ENCODE data around the gene POR.
"Not testable (repeated sequence)": the region's sequence is repeated elsewhere in the genome, so short reads cannot be mapped to it uniquely, and the experiment has no call there.

Gene POR

GRCh38 chr7:75888464-75889222 is 26.3 kb upstream of the POR start:
- no peak; the same call in 2 of the 3 replicates for ATAC-seq

DNA sequence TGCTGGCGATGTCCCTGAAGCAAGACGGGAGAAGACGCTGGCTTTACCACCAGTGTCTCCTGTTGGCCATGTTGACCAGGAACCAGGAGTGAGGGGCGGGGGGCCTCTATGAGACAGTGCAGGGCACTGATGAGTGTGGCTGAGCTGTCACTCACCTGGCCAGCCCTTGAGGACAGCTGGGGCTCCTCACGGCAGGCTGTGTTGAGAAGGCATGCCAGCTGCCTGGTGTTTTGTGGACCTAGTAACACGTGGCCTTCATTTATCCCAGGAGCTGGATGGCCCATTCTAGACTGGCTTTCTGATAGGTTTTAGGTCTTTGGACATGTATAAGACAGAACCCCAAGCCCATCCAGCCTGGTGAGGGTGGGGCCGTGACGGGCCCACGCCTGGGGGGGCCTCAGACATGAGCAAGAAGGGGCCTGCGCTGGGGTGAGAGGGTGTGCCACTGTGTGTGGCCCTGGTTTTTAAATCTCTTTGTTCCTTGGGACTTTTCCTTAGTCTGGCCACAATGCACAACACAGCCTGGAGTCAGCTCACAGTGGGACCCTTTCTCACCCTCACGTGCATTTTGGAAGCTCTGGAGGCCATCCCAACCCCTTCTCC is 25.6 kb upstream of the POR start:
- no peak; the same call in 2 of the 3 replicates for ATAC-seq
- TF ChIP-seq ZFP3 (CRISPR knock-in tag; IDR thresholded peaks at IDR 0.05) (no peak), ZFP30 (CRISPR knock-in tag; IDR thresholded peaks at IDR 0.05) (no peak), TOX (CRISPR knock-in tag; IDR thresholded peaks at IDR 0.05; ENCODE audit: borderline replicate concordance) (no peak), CSDC2 (CRISPR knock-in tag; IDR thresholded peaks at IDR 0.05) (no peak)
- TF ChIP-seq, protein P1, sequence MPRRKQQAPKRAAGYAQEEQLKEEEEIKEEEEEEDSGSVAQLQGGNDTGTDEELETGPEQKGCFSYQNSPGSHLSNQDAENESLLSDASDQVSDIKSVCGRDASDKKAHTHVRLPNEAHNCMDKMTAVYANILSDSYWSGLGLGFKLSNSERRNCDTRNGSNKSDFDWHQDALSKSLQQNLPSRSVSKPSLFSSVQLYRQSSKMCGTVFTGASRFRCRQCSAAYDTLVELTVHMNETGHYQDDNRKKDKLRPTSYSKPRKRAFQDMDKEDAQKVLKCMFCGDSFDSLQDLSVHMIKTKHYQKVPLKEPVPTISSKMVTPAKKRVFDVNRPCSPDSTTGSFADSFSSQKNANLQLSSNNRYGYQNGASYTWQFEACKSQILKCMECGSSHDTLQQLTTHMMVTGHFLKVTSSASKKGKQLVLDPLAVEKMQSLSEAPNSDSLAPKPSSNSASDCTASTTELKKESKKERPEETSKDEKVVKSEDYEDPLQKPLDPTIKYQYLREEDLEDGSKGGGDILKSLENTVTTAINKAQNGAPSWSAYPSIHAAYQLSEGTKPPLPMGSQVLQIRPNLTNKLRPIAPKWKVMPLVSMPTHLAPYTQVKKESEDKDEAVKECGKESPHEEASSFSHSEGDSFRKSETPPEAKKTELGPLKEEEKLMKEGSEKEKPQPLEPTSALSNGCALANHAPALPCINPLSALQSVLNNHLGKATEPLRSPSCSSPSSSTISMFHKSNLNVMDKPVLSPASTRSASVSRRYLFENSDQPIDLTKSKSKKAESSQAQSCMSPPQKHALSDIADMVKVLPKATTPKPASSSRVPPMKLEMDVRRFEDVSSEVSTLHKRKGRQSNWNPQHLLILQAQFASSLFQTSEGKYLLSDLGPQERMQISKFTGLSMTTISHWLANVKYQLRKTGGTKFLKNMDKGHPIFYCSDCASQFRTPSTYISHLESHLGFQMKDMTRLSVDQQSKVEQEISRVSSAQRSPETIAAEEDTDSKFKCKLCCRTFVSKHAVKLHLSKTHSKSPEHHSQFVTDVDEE (CRISPR knock-in tag; IDR thresholded peaks at IDR 0.05), result no peak

More at GRCh38 chr7:75888464-75889222, 26.3 kb upstream of the POR start:
- no peak for TF ChIP-seq TCF4 (CRISPR knock-in tag; IDR thresholded peaks at IDR 0.05; ENCODE audit: borderline replicate concordance)
- no peak for TF ChIP-seq ISL1 (CRISPR knock-in tag; IDR thresholded peaks at IDR 0.05)
- no peak for TF ChIP-seq CREB5 (CRISPR knock-in tag; IDR thresholded peaks at IDR 0.05; ENCODE audit: low read depth)

DNA sequence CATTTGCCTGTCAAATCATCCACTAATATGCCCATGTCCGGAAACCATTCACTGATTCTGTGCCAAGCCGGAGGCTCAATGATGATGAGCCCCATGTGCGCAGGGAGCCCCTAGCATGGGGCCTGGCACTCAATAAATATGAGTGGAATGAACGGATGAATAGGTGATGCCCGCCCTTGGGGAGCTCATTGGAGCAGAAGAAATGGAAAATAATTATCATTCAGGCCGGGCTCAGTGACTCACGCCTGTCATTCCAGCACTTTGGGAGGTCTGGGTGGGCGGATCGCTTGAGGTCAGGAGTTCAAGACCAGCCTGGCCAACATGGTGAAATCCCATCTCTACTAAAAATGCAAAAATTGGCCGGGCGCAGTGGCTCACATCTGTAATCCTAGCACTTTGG is 25.1 kb upstream of the POR start:
- ATAC-seq, result no peak
- TF ChIP-seq ESRRG (CRISPR knock-in tag; IDR thresholded peaks at IDR 0.05) (no peak), TOX (CRISPR knock-in tag; IDR thresholded peaks at IDR 0.05; ENCODE audit: borderline replicate concordance) (no peak), ZNF8 (CRISPR knock-in tag; IDR thresholded peaks at IDR 0.05) (no peak), RARB (CRISPR knock-in tag; IDR thresholded peaks at IDR 0.05) (no peak), ISL1 (CRISPR knock-in tag; IDR thresholded peaks at IDR 0.05) (no peak), GLIS3 (CRISPR knock-in tag; IDR thresholded peaks at IDR 0.05) (no peak), CREB5 (CRISPR knock-in tag; IDR thresholded peaks at IDR 0.05; ENCODE audit: low read depth) (no peak), ZC3H10 (CRISPR knock-in tag; IDR thresholded peaks at IDR 0.05) (no peak), BACH2 (CRISPR knock-in tag; IDR thresholded peaks at IDR 0.05; ENCODE audit: borderline replicate concordance) (no peak), SNAI2 (CRISPR knock-in tag; IDR thresholded peaks at IDR 0.05) (no peak), CSRNP3 (CRISPR knock-in tag; IDR thresholded peaks at IDR 0.05) (no peak), PPARA (CRISPR knock-in tag; IDR thresholded peaks at IDR 0.05; ENCODE audit: borderline replicate concordance) (no peak), ARNTL (CRISPR knock-in tag; IDR thresholded peaks at IDR 0.05; ENCODE audit: borderline replicate concordance, low read depth) (no peak), CSDC2 (CRISPR knock-in tag; IDR thresholded peaks at IDR 0.05) (no peak), TCF4 (CRISPR knock-in tag; IDR thresholded peaks at IDR 0.05; ENCODE audit: borderline replicate concordance) (no peak), ZNF70 (CRISPR knock-in tag; IDR thresholded peaks at IDR 0.05) (no peak)
- TF ChIP-seq, protein P2, sequence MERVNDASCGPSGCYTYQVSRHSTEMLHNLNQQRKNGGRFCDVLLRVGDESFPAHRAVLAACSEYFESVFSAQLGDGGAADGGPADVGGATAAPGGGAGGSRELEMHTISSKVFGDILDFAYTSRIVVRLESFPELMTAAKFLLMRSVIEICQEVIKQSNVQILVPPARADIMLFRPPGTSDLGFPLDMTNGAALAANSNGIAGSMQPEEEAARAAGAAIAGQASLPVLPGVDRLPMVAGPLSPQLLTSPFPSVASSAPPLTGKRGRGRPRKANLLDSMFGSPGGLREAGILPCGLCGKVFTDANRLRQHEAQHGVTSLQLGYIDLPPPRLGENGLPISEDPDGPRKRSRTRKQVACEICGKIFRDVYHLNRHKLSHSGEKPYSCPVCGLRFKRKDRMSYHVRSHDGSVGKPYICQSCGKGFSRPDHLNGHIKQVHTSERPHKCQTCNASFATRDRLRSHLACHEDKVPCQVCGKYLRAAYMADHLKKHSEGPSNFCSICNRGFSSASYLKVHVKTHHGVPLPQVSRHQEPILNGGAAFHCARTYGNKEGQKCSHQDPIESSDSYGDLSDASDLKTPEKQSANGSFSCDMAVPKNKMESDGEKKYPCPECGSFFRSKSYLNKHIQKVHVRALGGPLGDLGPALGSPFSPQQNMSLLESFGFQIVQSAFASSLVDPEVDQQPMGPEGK (CRISPR knock-in tag; IDR thresholded peaks at IDR 0.05; ENCODE audit: borderline replicate concordance), result no peak

- ATAC-seq, result not testable (repeated sequence)
Observed at GRCh38 chr7:75891237-75891636, 23.7 kb upstream of the POR start.
